CD4-positive, alpha-beta T cell treated with Interferon alpha-2 for 1 hour (primary cell): ENCODE data around the gene RNF14.
"Not testable (repeated sequence)": the region's sequence is repeated elsewhere in the genome, so short reads cannot be mapped to it uniquely, and the experiment has no call there.

Experiments
- DNase-seq, 2 donors: peaks; one replicate each; pipeline ENCODE4 v3.0.0-alpha.2; 2020 to 2022

The RNF14 gene

GRCh38 chr5:142015781-142016533, 47.1 kb downstream of the RNF14 start:
- DNase-seq, result peak; percentile 20 to 60

- DNase-seq, result peak in 1 of 2 donors; percentile 33
These were observed 47.7 kb downstream of the RNF14 start for GRCh38 chr5:142016556-142016955.

GRCh38 chr5:142017832-142018427, 49.0 kb downstream of the RNF14 start:
- no peak for DNase-seq

GRCh38 chr5:142020122-142020659, 51.3 kb downstream of the RNF14 start:
- no peak for DNase-seq

GRCh38 chr5:142023836-142024235, 54.9 kb downstream of the RNF14 start:
- DNase-seq, result no peak

- peak; percentile 81 to 85 for DNase-seq
These were observed 55.9 kb downstream of the RNF14 start for GRCh38 chr5:142024771-142025304.

GRCh38 chr5:142025637-142026036, 56.7 kb downstream of the RNF14 start:
- no peak for DNase-seq

- no peak for DNase-seq
These were observed 63.2 kb downstream of the RNF14 start for GRCh38 chr5:142032150-142032549.

GRCh38 chr5:142032747-142033631, 64.1 kb downstream of the RNF14 start:
- DNase-seq, result no peak

GRCh38 chr5:142033632-142034567, 65.0 kb downstream of the RNF14 start:
- DNase-seq, result not testable (repeated sequence)

GRCh38 chr5:142034994-142035393, 66.1 kb downstream of the RNF14 start:
- no peak for DNase-seq

- DNase-seq, result no peak
These were observed 68.0 kb downstream of the RNF14 start for GRCh38 chr5:142036918-142037317.

- DNase-seq, result not testable (repeated sequence)
These were observed 68.7 kb downstream of the RNF14 start for GRCh38 chr5:142037599-142037998.

- no peak for DNase-seq
These were observed 69.8 kb downstream of the RNF14 start for GRCh38 chr5:142038735-142039134.
